ENCODE data around the gene ENTHD1. TPM values are rescaled to one million over a fixed set of nuclear protein-coding genes. Genes with fewer than 3 reads are reported as not detected.

The ENTHD1 gene
- total and polyA plus RNA-seq, 10 donors: 0.09 to 0.59 (median 0.14) TPM; not detected in 5

- peaks cover 0 to 16% (median 0%) of the 10 kb centered on the region in 7 donors for H3K27me3 ChIP-seq (replicated peaks in 1 of 7)
- TF ChIP-seq POLR2A (IDR thresholded peaks at IDR 0.05) (no peak), POLR2AphosphoS5 (IDR thresholded peaks at IDR 0.05) (no peak), CTCF (IDR thresholded peaks at IDR 0.05 in 8 of 11, conservative IDR thresholded peaks at IDR 0.05 in 3 of 11) (no peak)
- 48 to 62% (median 53%) methylated on average over 2 of the region's 2 CpGs for WGBS, 5 donors
- no peak overlapping the region for H3K27ac ChIP-seq
- peaks cover 0 to 45% (median 35%) of the 10 kb centered on the region in 8 donors for H3K9me3 ChIP-seq
- no peaks in the 10 kb centered on the region for H3K36me3 ChIP-seq
- no peaks in the 10 kb centered on the region for H3K4me1 ChIP-seq
- DNase-seq: no peak
- no peak overlapping the region for H3K4me3 ChIP-seq
- intact Hi-C loops (cut with DNase I; ENCODE audit: low total_unique reads): no loop called here
Measured at GRCh38 chr22:39800790-39801520, 92.6 kb downstream of the ENTHD1 start.

DNA sequence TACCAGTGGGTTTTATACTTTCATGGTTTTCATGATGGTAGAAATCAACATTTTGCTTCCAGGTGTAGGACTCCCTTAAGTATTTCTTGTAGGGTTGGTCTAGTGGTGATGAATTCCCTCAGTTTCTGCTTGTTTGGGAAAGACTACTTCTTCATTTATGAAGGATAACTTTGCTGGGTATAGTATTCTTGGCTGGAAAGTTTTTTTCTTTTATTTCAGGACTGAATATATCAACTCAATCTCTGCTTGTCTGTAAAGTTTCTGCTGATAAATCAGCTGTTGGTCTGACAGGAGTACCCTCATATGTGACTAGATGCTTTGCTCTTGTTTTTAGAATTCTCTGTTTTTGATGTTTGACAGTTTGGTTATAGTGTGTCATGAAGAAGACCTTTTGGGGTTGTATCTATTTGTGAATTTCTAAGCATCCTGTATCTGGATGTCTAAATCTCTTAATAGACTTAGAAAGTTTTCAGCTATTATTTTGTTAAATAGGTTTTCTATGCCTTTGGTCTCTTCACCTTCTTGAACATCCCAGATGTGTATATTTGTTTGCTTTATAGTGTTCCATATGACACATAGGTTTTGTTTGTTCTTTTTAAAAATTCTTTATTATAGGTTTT, 95.9 kb downstream of the ENTHD1 start:
- no peak for DNase-seq
- Histone ChIP-seq H3K27me3 (replicated peaks in 1 of 7) (peaks cover 0 to 9% (median 0%) of the 10 kb centered on the region in 7 donors), H3K36me3 (no peaks in the 10 kb centered on the region), H3K9me3 (peaks cover 0 to 60% (median 40%) of the 10 kb centered on the region in 8 donors), H3K4me1 (no peaks in the 10 kb centered on the region), H3K27ac (no peak overlapping the region), H3K4me3 (no peak overlapping the region)
- TF ChIP-seq CTCF (IDR thresholded peaks at IDR 0.05 in 8 of 11, conservative IDR thresholded peaks at IDR 0.05 in 3 of 11) (no peak), POLR2AphosphoS5 (IDR thresholded peaks at IDR 0.05) (no peak), POLR2A (IDR thresholded peaks at IDR 0.05) (no peak)
- intact Hi-C loops (cut with DNase I; ENCODE audit: low total_unique reads): no loop called here

GRCh38 chr22:39789788-39790187, 103.8 kb downstream of the ENTHD1 start:
- no peaks in the 10 kb centered on the region for H3K36me3 ChIP-seq
- H3K9me3 ChIP-seq: peaks cover 0 to 12% (median 0%) of the 10 kb centered on the region in 8 donors
- no peak for DNase-seq
- H3K4me3 ChIP-seq: no peak overlapping the region
- no peaks in the 10 kb centered on the region for H3K4me1 ChIP-seq
- 50 to 62% (median 54%) methylated on average over 2 of the region's 2 CpGs for WGBS, 5 donors
- no peak for TF ChIP-seq POLR2AphosphoS5 (IDR thresholded peaks at IDR 0.05)
- no peak for TF ChIP-seq POLR2A (IDR thresholded peaks at IDR 0.05)
- no peak for TF ChIP-seq CTCF (IDR thresholded peaks at IDR 0.05 in 8 of 11, conservative IDR thresholded peaks at IDR 0.05 in 3 of 11)
- H3K27me3 ChIP-seq (replicated peaks in 1 of 7): no peaks in the 10 kb centered on the region
- no peak overlapping the region for H3K27ac ChIP-seq
- intact Hi-C loops (cut with DNase I; ENCODE audit: low total_unique reads): no loop called here

DNA sequence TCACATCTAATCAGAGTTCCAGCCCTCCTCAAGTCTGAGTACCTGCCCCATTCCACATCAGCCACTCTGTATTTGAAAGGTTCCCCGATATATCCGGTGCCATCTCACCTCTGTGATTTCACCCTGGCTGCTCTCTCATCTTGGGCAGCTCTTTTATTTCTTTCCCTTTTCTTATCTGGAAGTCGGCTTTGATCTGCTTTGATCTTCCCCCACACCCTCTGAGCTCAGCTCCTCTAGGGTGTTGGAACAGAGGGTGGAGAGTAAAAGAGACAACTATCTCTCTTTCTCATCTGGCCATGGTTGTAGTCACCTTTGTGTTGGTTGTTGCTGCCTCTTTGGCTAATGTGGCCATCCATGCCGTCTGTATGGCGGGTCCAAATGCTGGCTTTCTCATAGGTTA, 108.3 kb downstream of the ENTHD1 start:
- intact Hi-C loops (cut with DNase I; ENCODE audit: low total_unique reads): no loop called here
- 64 to 73% (median 67%) methylated on average over 5 of the region's 5 CpGs for WGBS, 5 donors
- no peak for DNase-seq

More for the DNA sequence above, 108.3 kb downstream of the ENTHD1 start:
- Histone ChIP-seq H3K36me3 (no peaks in the 10 kb centered on the region), H3K4me1 (no peaks in the 10 kb centered on the region), H3K27me3 (replicated peaks in 1 of 7) (no peaks in the 10 kb centered on the region), H3K4me3 (no peak overlapping the region), H3K9me3 (no peaks in the 10 kb centered on the region), H3K27ac (no peak overlapping the region)
- no peak for TF ChIP-seq CTCF (IDR thresholded peaks at IDR 0.05 in 8 of 11, conservative IDR thresholded peaks at IDR 0.05 in 3 of 11)
- no peak for TF ChIP-seq POLR2A (IDR thresholded peaks at IDR 0.05)
- TF ChIP-seq POLR2AphosphoS5 (IDR thresholded peaks at IDR 0.05): no peak
